Stimulated activated CD4-positive, alpha-beta T cell treated with anti-CD3 and anti-CD28 coated beads, Interleukin-1b, Interleukin-23, amount 100 ng/mL, for 24 hours (primary cell): ENCODE results near the gene HSPD1.

Source experiments
- DNase-seq, 4 experiments: peaks; one replicate each; pipeline ENCODE4 v3.0.0-alpha.2; 2020; ENCODE audit warnings: low read depth in 4 of 4, low spot score in 1 of 4

The HSPD1 gene

GRCh38 chr2:197442857-197443256 lies 56.8 kb downstream of the HSPD1 start:
- DNase-seq = no peak

- DNase-seq = no peak
These were observed 62.3 kb downstream of the HSPD1 start for GRCh38 chr2:197437380-197437779.
